Spleen (tissue), 7 donors: Measurements from ENCODE around the gene MCUR1.

Experiments
- POLR2A ChIP-seq, 3 donors: fragments of 450-650 bp; IDR thresholded peaks; one replicate each; pipeline ENCODE4 v1.5.1; 2017; ENCODE audit warnings: antibody characterized with exemption in 3 of 3, mild to moderate bottlenecking in 1 of 3
- POLR2AphosphoS5 ChIP-seq, 3 donors: sonication (generic); formaldehyde crosslinking; IDR thresholded peaks; one replicate each; pipeline ENCODE4 v1.5.1; 2017; ENCODE audit warnings: antibody characterized with exemption in 3 of 3
- TF ChIP-seq, protein P1 (sequence below), 11 experiments: fragments of 200-600 bp in 7 of 11; fragments of 450-650 bp in 4 of 11; sonication (generic) in 4 of 11; IDR thresholded peaks in 8 of 11; conservative IDR thresholded peaks in 3 of 11; 1 replicate in 7 of 11; 2 replicates in 4 of 11; pipeline versions ENCODE4 v1.4.0 to v1.8.0; 2016 to 2021; ENCODE audit warnings: antibody characterized with exemption in 11 of 11, inconsistent platforms in 4 of 11, mild to moderate bottlenecking in 1 of 11
- donor health status: DM: no; HTN: no; CAD: no; lungs with moderate emphysema.
- donor health status: DM: no; HTN: no; CAD: no.
- donor health status: DM: no; HTN: no; CAD: no.

DNA sequence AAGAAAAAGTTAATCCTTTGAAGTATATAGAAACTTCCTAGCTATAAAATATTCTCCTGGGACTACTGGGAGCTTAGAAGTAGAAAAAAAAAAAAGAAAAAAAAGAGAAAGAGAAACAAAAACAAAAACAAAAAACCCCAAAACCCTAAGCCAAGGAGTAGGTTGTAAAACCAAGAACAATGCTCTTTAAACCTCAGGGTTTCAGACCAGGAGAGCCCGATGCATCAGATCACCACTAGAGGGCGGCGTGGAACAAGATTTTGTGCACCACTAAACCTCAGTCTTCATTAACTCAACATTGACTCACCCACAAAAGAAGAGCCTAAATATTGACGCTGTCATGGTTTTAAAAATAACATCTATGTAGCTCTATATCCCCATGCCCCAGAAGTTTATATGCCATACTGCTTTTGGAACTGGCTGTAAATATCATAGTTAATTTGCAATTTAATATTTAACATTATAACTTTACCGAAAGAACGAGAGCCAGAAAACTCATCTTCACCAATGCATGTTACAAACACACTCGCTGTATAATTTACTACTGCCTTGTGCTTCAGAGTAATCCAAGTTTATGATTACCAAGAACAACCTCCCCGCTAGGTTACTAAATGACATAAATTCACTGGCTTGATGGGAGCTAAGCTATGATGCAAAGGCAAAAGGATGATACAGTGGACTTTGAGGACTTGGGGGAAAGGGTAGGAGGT, 19.2 kb downstream of the MCUR1 start:
- TF ChIP-seq, protein P1, sequence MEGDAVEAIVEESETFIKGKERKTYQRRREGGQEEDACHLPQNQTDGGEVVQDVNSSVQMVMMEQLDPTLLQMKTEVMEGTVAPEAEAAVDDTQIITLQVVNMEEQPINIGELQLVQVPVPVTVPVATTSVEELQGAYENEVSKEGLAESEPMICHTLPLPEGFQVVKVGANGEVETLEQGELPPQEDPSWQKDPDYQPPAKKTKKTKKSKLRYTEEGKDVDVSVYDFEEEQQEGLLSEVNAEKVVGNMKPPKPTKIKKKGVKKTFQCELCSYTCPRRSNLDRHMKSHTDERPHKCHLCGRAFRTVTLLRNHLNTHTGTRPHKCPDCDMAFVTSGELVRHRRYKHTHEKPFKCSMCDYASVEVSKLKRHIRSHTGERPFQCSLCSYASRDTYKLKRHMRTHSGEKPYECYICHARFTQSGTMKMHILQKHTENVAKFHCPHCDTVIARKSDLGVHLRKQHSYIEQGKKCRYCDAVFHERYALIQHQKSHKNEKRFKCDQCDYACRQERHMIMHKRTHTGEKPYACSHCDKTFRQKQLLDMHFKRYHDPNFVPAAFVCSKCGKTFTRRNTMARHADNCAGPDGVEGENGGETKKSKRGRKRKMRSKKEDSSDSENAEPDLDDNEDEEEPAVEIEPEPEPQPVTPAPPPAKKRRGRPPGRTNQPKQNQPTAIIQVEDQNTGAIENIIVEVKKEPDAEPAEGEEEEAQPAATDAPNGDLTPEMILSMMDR (IDR thresholded peaks at IDR 0.05 in 8 of 11, conservative IDR thresholded peaks at IDR 0.05 in 3 of 11) = peak; percentile 80 to 93 (median 89)
- TF ChIP-seq POLR2A (IDR thresholded peaks at IDR 0.05) = no peak
- TF ChIP-seq POLR2AphosphoS5 (IDR thresholded peaks at IDR 0.05) = no peak
